Superior temporal gyrus (tissue), 1 donor: ENCODE measurements around the gene LRTM1.

ENCODE experiments used
- DNase-seq: peaks from one replicate; pipeline ENCODE4 v3.0.0-alpha.2; 2016; ENCODE audit errors: extremely low spot score

Gene LRTM1

DNA sequence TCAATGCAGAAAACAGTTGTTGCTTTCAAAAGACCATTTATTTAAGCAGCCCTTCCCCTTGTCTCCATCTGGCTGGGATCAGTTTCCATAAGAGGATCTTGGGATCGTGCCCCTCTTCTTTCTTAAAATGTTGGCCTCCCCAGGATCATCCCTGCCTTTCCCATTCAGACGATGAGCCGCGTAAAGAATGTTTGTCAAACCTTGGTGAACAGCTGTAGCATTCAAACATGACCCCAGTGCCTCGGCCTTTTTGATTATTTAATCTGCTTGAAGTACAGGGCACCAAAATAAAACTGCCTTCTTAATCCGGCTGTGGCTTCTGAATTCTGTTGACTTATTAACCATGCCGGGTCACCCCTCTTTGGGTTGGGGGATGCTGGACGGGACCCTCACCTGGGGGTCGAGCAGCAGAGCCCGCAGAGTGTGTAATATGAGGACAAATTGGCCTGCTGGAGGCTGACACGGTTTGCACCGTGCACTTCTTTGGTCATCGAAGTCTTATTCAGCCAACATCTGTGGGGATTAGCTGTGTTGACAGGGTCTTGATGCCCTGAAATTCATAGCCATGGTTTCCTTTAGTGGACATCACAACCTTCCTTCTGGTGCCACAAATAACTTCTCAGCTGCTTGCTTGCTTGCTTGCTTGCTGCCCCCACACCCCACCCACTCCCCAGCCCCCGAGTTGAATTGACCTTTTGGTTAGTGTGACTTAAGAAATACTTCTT is at the start of gene LRTM1:
TSS of gene LRTM1 (minus strand) at position 14 of the 725 bp plus-strand sequence. CDS start 148 bp downstream, outside the sequence.
- DNase-seq: no peak

DNA sequence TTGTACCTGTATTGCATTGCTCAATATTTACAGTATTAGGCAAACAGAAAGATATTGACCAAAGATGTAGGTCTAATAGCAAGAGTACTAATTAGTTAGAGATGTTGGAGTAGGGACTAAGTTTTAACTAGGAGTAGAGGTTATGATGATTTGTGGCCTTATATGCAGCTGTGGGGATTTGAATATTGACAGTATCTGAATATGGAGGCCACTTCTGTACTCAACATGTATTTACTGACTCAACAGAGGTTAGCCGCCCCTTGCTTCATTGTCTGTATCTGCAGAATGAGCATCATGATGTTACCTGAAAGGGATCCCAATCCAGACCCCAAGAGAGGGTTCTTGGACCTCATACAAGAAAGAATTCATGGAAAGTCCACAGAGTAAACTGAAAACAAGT is 49.6 kb upstream of the LRTM1 start:
- no peak for DNase-seq

DNA sequence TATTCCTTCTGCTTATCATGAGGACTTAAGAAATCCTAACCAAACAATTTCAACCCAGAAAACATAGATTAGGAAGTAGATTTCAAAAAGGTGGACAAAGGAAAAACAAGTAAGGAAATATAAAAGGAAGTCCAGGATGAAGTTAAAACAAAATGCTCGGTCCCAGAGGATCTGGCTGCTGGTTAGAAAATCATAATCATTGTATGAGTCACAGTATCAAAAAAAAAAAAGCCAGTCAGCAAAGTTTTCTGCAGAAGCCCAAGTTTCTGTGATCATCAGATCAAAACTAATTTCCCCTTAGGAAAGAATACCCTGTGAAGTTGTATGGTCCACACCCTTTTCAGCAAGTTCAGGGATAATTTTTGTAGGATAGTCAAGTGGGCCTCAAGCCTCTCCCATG is 43.0 kb upstream of the LRTM1 start:
- DNase-seq: no peak

DNA sequence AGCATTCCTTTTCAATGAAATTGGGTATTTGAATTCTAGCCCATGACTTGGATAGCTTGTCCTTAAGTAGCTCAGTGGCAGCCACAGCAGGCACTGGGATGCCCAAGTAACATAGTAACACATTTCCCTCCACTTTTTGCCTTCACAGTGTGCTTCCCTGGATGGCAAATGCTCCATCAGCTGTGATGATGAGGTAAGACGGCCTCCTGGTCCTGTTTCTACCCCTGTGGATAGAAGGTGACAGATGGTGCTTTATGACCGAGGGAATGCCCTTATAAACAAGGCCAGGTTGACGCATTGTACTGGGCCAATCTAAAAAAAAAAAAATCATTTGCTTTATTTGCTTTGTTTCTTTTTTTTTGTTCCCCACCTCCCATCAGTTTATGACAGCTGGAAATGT is 41.8 kb upstream of the LRTM1 start:
- no peak for DNase-seq

DNA sequence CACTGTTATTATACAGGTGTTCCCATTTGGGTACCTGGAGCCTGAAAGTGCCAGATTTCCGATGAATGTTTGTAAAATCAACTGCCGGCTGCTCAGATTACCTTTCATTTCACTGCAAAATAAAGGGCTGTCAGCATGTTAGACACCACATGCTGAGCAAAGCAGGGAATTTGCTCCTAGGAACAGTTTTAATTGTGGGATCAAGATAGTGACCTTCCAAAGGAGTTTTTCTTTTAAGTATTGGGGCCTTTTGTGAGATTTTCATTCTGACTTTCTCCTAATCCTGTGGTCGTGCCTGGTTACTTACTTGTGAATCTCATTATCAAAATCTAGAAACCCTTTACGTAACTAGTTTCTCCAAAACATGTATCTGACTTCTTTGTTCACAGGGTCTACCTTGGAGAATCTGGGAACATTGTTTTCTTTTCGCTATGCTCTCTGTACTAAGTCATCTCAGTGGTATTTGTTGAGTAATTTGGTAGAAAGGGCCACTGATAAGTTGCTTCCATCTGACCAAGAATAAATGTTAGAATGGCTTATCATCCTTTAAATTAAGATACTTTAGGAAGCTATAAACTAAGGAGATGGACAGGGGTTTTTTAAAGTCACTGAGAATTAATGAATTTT is 40.8 kb upstream of the LRTM1 start:
- no peak for DNase-seq

DNA sequence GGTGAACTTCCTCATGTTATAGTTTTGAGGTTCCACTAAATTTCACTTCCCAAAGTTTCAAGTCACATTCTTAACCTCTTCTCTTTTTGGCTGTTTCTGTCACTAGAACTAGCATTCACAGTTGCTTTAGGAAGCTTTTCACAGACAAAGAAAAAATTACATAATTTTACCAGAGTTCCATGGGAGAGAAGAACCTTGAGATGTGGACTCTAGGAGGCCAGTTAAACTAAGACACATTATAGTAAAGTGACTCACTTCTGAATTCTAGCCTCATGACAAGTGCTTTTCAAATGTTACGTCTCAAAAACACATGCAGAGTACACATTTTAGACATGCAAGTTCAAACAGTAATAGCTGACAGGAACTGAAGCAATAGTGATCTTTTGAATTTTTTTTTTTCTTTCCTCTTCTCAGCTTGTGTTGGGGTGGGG is 39.9 kb upstream of the LRTM1 start:
- no peak for DNase-seq

DNA sequence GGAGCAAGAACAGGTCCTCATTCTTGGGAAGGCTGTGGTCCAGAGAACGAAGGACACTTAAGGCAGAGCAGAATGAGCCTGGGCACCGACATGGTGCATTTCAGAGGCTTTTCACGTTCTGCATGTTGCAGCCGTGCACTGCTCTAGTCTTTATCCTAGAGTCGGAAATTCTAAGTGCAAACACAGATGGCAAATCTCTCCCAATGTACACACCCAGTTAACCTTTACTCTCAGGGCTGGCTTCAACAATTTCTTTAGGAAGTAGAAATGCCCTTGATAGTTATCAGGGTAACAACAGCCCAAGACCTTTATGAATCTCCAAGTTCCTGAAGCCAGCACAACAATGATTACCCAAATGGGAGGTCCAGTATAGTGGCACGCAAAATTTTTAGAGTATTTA is 39.1 kb upstream of the LRTM1 start:
- DNase-seq: no peak

DNA sequence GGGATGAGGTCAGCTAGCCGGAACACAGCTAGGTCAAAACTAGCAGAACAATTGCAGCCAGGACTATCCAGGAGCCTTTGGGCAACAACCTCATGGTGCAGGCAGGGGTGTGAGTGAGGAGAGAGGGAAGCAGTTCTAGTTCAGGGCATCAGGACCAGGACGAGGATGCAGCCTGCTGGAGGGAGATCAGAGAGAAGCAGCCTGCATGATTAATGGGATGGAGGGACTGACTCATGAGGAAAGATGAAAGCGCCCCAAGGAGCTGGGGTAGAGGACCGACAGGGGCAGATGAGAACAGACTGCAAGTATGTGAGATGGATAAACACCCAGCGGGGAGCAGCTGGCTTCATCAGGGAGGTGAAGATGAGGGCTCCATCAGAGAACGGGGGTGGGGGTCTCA is 37.9 kb upstream of the LRTM1 start:
- no peak for DNase-seq

DNA sequence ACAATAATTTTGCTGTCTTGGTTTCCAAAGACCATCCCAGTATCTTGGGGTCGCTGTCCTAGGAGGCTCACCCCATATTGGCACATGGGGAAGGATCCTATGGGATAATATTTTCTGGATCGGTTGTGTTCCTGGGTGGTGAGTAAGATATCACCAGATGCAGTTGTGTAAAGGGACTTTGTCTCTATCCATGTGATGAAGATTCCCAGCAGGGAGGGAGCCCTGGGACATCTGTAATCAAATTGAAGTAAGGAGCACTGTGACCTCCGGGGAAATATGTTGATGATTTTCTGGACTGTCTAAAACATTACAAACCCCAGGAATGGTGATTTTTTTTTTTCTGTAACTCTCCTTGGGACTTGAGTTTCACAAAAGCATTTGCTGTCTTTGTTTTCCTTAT is 36.2 kb upstream of the LRTM1 start:
- no peak for DNase-seq

DNA sequence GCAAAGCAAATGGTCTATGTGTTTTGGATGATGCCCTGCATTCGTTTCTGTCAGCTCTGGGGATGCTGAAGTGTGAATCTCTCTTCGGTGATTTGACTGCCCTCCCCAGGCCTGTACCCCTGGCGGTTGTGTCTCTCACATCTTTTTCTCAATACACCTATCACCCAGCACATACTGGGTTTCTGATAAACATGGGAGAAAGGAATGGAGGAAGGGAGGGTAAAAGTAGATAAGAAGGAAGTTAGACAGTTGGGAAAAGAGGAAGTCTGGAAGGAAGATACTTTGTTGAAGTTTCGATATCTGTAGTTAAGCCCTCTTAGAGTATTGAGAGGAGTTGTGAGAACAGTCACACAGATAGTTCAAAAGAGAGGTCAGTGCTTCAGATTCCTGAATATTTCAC is 35.8 kb upstream of the LRTM1 start:
- DNase-seq: no peak

DNA sequence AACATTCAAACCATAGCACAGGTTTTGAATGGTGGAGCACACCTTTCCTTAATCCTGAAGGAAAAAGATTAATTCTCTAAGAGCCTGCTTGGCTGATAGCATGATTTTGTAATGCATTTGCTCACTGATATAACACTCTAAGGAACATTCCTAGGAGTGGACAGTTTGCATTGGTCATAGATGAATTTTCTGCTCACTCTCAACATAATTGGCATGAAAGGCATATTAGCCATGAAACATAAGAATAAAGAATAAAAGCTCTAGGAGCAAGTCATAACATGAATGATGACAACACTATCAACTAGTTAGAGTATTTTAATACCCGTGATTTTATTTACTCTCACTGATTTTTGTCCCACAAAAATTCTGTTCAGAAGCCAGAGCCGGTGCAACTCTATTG is 34.3 kb upstream of the LRTM1 start:
- no peak for DNase-seq

DNA sequence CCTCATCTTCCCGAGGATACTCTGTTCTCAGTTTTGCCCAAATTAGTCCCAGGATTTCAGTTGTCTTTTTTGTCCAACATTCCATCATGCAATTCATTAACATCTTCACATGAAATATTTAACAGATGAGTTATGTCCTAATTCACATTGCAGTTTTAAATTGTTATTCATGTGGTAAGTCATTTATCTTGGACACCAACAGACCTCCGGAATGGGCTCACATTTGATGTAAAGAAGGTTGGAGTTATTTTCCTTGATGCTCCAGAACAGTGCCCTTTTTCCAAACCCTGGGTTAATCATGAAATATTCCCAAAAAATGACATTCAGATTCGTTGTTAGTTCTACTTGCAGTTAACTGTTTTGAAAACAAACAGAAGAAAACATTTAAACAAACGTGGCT is 32.8 kb upstream of the LRTM1 start:
- DNase-seq: no peak

DNA sequence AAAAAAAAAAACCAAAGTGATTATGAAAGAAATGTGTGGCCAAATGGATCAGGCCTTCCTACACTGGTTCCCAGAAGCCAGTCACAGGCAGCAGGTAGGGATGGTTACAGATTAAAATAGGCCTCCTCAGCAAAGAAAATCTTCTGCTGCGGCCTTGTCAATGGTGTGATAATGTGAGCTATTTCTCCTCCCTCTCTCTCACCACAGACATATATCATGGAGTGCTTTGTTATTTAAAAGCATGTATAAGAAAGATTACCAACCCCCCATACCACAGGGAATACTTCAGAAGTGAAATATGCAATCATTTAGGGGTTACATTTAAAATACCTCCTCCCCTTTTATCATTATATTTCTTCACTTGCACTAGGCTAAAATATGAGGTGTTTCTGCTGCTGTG is 32.2 kb upstream of the LRTM1 start:
- DNase-seq: no peak

DNA sequence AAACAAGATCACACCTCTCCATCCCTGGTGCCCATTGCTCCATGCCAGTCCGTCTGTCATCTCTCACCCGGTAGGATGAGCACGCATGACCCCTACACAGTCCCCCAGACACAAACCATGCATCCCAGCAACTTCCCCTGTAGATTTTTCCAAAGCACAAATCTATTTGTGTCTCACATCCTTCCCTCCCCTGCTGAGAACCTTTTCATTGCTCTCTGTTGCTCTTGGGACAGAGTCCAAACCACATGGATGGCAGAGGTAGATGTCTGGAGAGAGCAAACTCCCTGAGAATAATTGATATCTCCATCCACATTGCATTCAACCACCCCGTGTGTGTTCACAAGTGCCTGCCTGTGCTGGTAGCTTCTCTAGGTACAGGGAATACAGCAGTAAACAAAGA is 29.9 kb upstream of the LRTM1 start:
- no peak for DNase-seq

DNA sequence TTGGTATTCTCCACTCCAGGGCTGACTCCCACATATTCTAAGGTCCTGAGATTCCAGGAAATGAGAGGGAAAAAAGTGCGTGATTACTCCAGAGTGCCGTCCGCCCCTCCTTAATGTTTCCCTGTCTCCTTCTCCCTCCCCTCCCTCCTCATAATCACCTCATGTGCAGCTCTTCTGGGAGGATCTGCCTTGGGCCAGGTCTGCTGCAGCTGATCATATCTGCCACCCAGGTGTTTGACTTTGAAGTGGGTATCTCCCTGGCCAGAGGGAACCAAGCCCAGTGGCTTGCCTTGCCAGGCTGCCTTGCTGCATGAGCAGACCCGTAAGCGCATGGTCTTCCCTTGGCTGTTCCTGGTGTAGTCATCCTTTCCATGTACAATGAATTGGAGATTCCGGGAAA is 28.1 kb upstream of the LRTM1 start:
- no peak for DNase-seq

DNA sequence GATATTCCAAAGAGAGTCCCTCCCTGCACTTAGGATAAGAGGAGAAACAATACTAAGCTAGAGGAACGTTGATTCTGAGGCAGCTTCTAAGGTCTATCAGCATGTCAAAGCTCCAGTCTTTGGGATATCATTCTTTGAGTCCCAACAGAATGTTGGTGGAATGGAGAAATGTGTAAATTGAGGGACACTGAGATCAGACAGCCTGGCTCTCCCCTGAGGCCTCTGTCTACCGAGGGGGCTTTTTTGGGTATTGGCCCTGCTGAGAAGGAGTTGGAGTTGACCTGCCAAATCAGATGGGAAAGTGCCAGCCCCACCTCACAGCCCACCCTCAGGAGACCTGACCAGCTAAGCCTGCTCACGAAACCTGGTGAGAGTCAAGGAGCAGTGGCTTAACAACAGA is 27.6 kb upstream of the LRTM1 start:
- no peak for DNase-seq

DNA sequence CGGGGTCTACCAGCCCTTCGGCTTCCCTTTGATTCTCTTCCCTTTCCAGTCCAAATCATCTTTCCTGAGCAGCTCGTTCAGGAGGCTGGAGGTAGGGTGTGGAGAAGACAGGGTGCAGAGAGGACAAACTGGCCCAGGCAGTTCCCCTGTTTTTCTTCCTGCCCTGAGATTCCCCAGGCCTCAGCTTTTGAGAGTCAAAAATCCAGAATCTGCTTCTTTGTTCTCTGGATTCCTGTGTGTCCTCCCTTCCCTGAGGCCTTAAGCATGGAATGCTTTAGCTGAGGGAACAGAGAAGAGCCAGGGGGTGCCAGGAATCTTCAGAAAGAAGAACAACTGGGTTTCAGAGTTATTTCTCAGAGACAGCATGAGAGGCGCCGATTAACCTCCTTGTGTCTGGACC is 26.7 kb upstream of the LRTM1 start:
- DNase-seq: no peak

DNA sequence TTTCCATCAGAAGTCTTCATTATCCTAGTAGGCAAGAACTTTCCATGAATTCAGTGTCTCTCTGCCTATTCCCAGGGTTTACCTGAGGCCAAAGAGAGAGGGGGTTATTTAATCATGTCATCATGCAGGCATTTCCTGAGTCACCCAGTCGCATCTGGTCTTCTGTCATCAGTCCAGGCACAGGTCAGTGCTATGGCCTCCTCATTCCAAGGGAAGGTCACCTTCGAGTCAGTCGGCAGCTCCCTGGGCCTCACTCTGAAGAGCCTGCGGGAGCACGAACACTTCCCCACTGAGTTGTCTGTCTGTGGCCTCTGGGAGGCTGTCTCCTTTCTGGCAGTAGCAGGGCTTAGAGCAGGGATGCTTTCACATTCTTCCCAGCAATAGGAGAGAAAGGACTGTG is 26.2 kb upstream of the LRTM1 start:
- DNase-seq: no peak

DNA sequence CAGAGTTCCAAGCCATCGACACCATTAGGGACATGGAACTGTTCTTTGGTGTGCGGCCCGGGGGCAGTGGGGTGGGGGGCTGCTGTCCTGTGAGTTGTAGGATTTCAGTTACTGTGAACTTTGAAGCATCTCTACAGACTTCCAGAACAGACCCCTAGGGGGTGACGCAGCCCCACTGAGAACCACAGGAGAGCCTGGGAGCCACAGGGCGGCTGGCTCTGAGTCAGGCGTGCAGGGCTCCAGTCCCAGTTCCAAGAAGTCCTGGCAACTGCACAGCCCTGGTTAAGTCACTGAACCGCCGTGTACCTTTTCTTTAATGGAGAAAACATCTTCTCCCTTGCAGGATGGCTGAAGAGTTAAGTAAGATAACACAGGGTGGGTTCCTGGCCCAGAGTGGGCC is 23.5 kb upstream of the LRTM1 start:
- peak; percentile 28 for DNase-seq

DNA sequence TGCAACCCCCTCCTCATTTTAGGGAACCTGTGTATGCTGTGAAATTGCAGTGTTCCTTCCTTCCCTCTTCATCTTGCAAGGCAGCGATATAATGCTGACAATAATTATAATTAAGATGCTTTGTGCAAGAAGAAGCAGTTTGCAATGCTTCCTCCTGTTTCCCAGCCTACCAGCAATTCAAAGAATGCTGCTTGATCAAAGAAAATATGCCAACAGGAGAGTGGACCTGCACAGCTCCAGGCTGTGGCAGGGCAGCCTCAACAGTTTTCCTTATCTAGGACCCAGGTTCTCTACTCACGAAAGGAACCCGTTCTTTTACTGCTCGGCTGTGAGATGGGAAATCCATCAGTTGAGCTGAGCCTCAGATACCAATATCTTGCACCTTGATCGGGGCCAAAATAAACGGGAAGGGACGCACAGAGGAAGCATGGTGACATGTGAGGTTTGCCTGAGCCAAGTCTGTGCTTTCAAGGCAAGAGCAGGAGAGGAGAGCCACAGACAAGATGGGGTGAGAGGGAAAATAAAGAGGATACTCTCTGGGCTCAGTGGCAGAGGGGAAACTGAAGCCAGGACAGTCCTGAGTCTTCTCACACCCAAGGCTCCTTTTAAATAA is 22.6 kb upstream of the LRTM1 start:
- DNase-seq: no peak

DNA sequence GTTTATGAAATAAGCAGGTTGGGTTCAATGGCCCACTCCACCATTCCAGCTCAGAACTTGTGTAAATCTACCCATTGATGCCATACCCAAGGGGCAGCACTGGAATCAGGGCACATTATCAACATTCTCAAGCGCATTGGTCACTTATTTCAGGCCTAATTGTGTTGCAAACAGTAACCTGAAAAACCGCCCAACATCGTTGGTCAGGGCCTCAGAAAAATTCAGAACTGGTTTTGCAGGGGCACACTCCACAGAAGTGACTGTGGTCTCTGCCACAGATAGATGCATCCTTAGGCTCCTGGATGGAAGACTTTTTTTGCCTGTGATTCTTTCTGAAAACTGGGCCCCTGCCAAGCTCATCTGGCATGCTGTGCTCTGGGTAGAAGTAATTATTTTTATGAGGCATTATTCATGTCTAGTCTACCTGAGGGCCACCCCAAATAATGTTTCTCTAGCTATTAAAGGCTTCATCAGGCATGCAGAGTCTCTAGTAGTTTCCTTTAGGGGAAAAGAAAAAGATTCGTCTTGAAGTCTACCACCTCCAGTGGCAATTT is 21.7 kb upstream of the LRTM1 start:
- no peak for DNase-seq

DNA sequence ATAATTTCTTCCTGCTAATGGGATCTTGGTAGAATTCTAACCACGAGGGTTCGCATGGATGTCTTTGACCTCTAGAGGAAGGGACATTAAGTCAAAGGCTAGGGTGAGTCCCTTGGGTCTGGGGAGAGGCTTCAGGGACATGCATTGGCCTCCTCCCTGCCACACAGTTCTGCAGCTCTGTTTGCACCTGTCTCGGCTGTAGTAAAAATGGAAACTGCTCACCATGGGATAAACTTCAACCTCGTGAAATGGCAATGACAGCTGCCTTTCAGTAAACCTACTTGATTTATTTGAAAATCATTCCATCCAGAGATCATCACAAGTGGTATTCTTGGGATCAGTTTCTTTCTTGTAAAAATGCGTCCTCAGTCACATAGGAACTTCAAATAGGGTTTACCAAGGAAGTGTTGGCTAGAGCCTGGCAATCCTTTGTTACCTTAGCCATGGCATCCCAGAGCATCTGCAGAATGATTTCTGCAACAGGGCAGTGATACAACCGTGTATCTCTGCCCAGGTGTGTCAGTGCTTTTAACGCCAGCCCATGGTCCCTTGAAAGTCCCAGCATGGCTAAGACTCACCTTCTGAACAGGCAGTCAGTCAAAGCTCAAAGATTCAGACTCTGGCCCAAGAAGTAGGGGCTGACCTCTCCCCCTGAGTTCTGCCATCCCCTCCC is 14.0 kb upstream of the LRTM1 start:
- DNase-seq: no peak

DNA sequence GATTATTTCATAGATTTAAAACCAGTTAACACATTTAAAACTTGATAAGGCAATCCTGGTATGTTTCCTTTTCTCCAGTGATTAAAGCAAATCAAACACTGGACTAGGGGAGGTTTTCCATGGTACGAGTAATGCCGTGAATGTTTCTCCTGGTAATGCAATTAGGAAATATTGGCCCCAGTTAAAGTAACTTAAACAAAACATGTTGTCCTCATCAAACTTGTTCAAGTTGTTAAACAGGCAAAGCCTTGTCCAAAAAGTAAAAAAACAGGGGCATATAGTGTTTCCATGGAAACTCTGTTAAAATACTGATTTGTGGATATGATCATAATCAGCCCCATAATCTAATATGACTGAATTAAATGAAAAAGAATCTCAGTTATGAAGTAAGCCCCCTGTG is 13.1 kb upstream of the LRTM1 start:
- no peak for DNase-seq
